H9 (cell line): ENCODE data around the gene CIT. TPM values are rescaled to one million over a fixed set of nuclear protein-coding genes. Genes with fewer than 3 reads are reported as not detected.

Experiments used
- DNase-seq: peaks from one replicate; pipeline ENCODE4 v3.0.0-alpha.2; 2017
- H2AFZ ChIP-seq: one replicate; pipeline ENCODE4 v1.6.1; 2013; ENCODE audit warnings: mild to moderate bottlenecking, low read length, control low read depth, moderate library complexity
- H2AK5ac ChIP-seq: 2 replicates; pipeline ENCODE4 v1.6.1; 2013; ENCODE audit warnings: low read length, control low read depth, mixed read lengths; ENCODE audit not compliant: insufficient read length
- H2BK120ac ChIP-seq: one replicate; pipeline ENCODE4 v1.6.1; 2013; ENCODE audit warnings: low read depth, mild to moderate bottlenecking, low read length, control low read depth, inconsistent platforms; ENCODE audit not compliant: poor library complexity, severe bottlenecking
- H2BK12ac ChIP-seq: 2 replicates; pipeline ENCODE4 v1.6.1; 2013; ENCODE audit warnings: low read length, control low read depth, mixed read lengths, low read depth; ENCODE audit not compliant: insufficient read length
- H2BK15ac ChIP-seq: 2 replicates; pipeline ENCODE4 v1.6.1; 2013; ENCODE audit warnings: low read depth, low read length, control low read depth
- H2BK20ac ChIP-seq: one replicate; pipeline ENCODE4 v1.6.1; 2013; ENCODE audit warnings: low read depth, mild to moderate bottlenecking, low read length, control low read depth, inconsistent platforms; ENCODE audit not compliant: poor library complexity, severe bottlenecking
- H2BK5ac ChIP-seq: 2 replicates; pipeline ENCODE4 v1.6.1; 2013; ENCODE audit warnings: low read length, control low read depth, mixed read lengths; ENCODE audit not compliant: insufficient read length
- H3K14ac ChIP-seq: 2 replicates; pipeline ENCODE4 v1.6.1; 2013; ENCODE audit warnings: low read length, control low read depth; ENCODE audit not compliant: insufficient read depth
- H3K18ac ChIP-seq: 2 replicates; pipeline ENCODE4 v1.6.1; 2013; ENCODE audit warnings: low read depth, mild to moderate bottlenecking, mixed read lengths, low read length, control low read depth; ENCODE audit not compliant: insufficient read length
- H3K23ac ChIP-seq: 2 replicates; pipeline ENCODE4 v1.6.1; 2013; ENCODE audit warnings: low read length, control low read depth, mixed read lengths, low read depth; ENCODE audit not compliant: insufficient read length
- H3K23me2 ChIP-seq: 2 replicates; pipeline ENCODE4 v1.6.1; 2013; ENCODE audit warnings: low read depth, mild to moderate bottlenecking, mixed read lengths, low read length, control low read depth; ENCODE audit not compliant: insufficient read length, poor library complexity, severe bottlenecking
- H3K27ac ChIP-seq: 2 replicates; pipeline ENCODE4 v1.5.1; 2013; ENCODE audit warnings: low read length, control low read depth, mixed read lengths, low read depth; ENCODE audit not compliant: insufficient read length
- H3K27me3 ChIP-seq: 2 replicates; pipeline ENCODE4 v1.6.1; 2013; ENCODE audit warnings: low read length, control low read depth, inconsistent platforms; ENCODE audit not compliant: insufficient read depth
- H3K4ac ChIP-seq: 2 replicates; pipeline ENCODE4 v1.6.1; 2013; ENCODE audit warnings: low read depth, mild to moderate bottlenecking, control low read depth, inconsistent platforms, low read length, moderate library complexity
- H3K4me1 ChIP-seq: 2 replicates; pipeline ENCODE4 v1.6.1; 2013; ENCODE audit warnings: low read length, control low read depth, inconsistent platforms; ENCODE audit not compliant: insufficient read depth
- H3K4me2 ChIP-seq: 2 replicates; pipeline ENCODE4 v1.6.1; 2013; ENCODE audit warnings: low read length, control low read depth, mixed read lengths; ENCODE audit not compliant: insufficient read length, insufficient read depth
- H3K56ac ChIP-seq: 2 replicates; pipeline ENCODE4 v1.6.1; 2013; ENCODE audit warnings: low read depth, mild to moderate bottlenecking, mixed read lengths, low read length, control low read depth; ENCODE audit not compliant: insufficient read length
- H3K79me1 ChIP-seq: 2 replicates; pipeline ENCODE4 v1.6.1; 2013; ENCODE audit warnings: low read depth, mild to moderate bottlenecking, moderate library complexity, low read length, control low read depth, inconsistent platforms; ENCODE audit not compliant: insufficient read depth, poor library complexity, severe bottlenecking
- H3K79me2 ChIP-seq: 2 replicates; pipeline ENCODE4 v1.6.1; 2013; ENCODE audit warnings: low read length, control low read depth, inconsistent platforms; ENCODE audit not compliant: insufficient read depth
- H3K9ac ChIP-seq: 2 replicates; pipeline ENCODE4 v1.6.1; 2013; ENCODE audit warnings: low read length, control low read depth, mixed read lengths; ENCODE audit not compliant: insufficient read length; ENCODE audit errors: extremely low read depth
- H3K9me3 ChIP-seq: one replicate; pipeline ENCODE4 v1.6.1; 2013; ENCODE audit warnings: low read depth, low read length, inconsistent platforms; ENCODE audit not compliant: control insufficient read depth
- H3T11ph ChIP-seq: one replicate; pipeline ENCODE4 v1.6.1; 2013; ENCODE audit warnings: mild to moderate bottlenecking, low read length, control low read depth, inconsistent platforms
- H4K20me1 ChIP-seq: one replicate; pipeline ENCODE4 v1.6.1; 2013; ENCODE audit not compliant: control insufficient read depth, insufficient read length, insufficient read depth
- H4K5ac ChIP-seq: 2 replicates; pipeline ENCODE4 v1.6.1; 2013; ENCODE audit warnings: low read depth, mild to moderate bottlenecking, mixed read lengths, low read length, control low read depth; ENCODE audit not compliant: insufficient read length
- H4K8ac ChIP-seq: replicated peaks from 2 replicates; pipeline ENCODE4 v1.6.1; 2013; ENCODE audit warnings: low read length, control low read depth, mixed read lengths, low read depth; ENCODE audit not compliant: insufficient read length
- H4K91ac ChIP-seq: 2 replicates; pipeline ENCODE4 v1.6.1; 2013; ENCODE audit warnings: low read depth, mild to moderate bottlenecking, moderate library complexity, mixed read lengths, low read length, control low read depth; ENCODE audit not compliant: insufficient read length
- H3K27ac Mint-ChIP-seq, 3 experiments: 2 replicates in 2 of 3; 3 replicates in 1 of 3; pipeline ENCODE4 v1.8.0; 2020 to 2021; ENCODE audit warnings: mixed read lengths in 3 of 3, mild to moderate bottlenecking in 1 of 3, moderate library complexity in 1 of 3
- H3K27me3 Mint-ChIP-seq: 2 replicates; pipeline ENCODE4 v1.8.0; 2021; ENCODE audit warnings: low read depth, mild to moderate bottlenecking, moderate library complexity, mixed read lengths
- H3K36me3 Mint-ChIP-seq, 3 experiments: 2 replicates in 2 of 3; 3 replicates in 1 of 3; pipeline ENCODE4 v1.8.0; 2020 to 2021; ENCODE audit warnings: low read depth in 3 of 3, mixed read lengths in 3 of 3; ENCODE audit not compliant: insufficient read depth in 1 of 3
- H3K4me1 Mint-ChIP-seq, 2 experiments: 2 replicates each; pipeline ENCODE4 v1.8.0; 2020; ENCODE audit warnings: mixed read lengths in 2 of 2
- H3K4me3 Mint-ChIP-seq, 2 experiments: 2 replicates in 1 of 2; 3 replicates in 1 of 2; pipeline ENCODE4 v1.8.0; 2020 to 2021; ENCODE audit warnings: mild to moderate bottlenecking in 2 of 2, mixed read lengths in 2 of 2, moderate library complexity in 1 of 2
- H3K9me3 Mint-ChIP-seq, 2 experiments: 2 replicates in 1 of 2; 3 replicates in 1 of 2; pipeline ENCODE4 v1.8.0; 2020; ENCODE audit warnings: mild to moderate bottlenecking in 2 of 2, mixed read lengths in 2 of 2, moderate library complexity in 1 of 2
- CTCF ChIP-seq: fragments of 200-600 bp; sonication (generic); conservative IDR thresholded peaks from 3 replicates; pipeline ENCODE4 v1.8.0; 2021; ENCODE audit warnings: antibody characterized with exemption, mild to moderate bottlenecking
- WGBS: extraction: QIAGEN DNeasy Blood & Tissue Kit; methylation state at CpG from one replicate; pipeline ENCODE4 v1.1.7; 2013; ENCODE audit warnings: missing lambda C conversion rate, low lambda C conversion rate, mixed read lengths; ENCODE audit not compliant: insufficient read length; ENCODE audit errors: extremely low coverage; 5-methylcytosine and 5-hydroxymethylcytosine counted together
- total RNA-seq: library from RNA; stranded (reverse); gene quantifications from 2 replicates; pipeline ENCODE4 v1.2.1, GENCODE V29; 2021

CIT gene
- total RNA-seq, 1 experiment from 2014 or later, result 55.3 TPM

- no peak overlapping the region for H3K4me2 ChIP-seq
- H3K23ac ChIP-seq, result no peak overlapping the region
- H3K18ac ChIP-seq, result no peak overlapping the region
- H4K91ac ChIP-seq, result no peak overlapping the region
- no peaks in the 10 kb centered on the region for H3K79me1 ChIP-seq
- no peaks in the 10 kb centered on the region for H3K9me3 ChIP-seq
- H3K4me1 Mint-ChIP-seq, result no peaks in the 10 kb centered on the region
- H2BK12ac ChIP-seq, result no peak overlapping the region
- no peak overlapping the region for H4K5ac ChIP-seq
- H3K4ac ChIP-seq, result no peak overlapping the region
- no peak overlapping the region for H3K27ac ChIP-seq
- H3K79me2 ChIP-seq, result no peaks in the 10 kb centered on the region
- H3K27me3 ChIP-seq, result no peaks in the 10 kb centered on the region
- WGBS, result no CpG with 5 or more reads among the region's 6 CpGs
- H4K20me1 ChIP-seq, result no peaks in the 10 kb centered on the region
- no peak overlapping the region for H4K8ac ChIP-seq
- no peak overlapping the region for H3K4me3 Mint-ChIP-seq
- no peak for TF ChIP-seq CTCF
- H2BK5ac ChIP-seq, result no peak overlapping the region
- H3T11ph ChIP-seq, result no peak overlapping the region
- H2BK20ac ChIP-seq, result no peak overlapping the region
- H2BK15ac ChIP-seq, result no peak overlapping the region
- no peaks in the 10 kb centered on the region; the same call in none of the 2 replicates for H3K27me3 Mint-ChIP-seq
- H3K9ac ChIP-seq, result no peak overlapping the region
- H3K56ac ChIP-seq, result no peak overlapping the region
- no peak overlapping the region for H2BK120ac ChIP-seq
- no peak overlapping the region for H2AK5ac ChIP-seq
- H3K4me1 ChIP-seq, result no peaks in the 10 kb centered on the region
- H3K27ac Mint-ChIP-seq, result no peak overlapping the region
- no peak overlapping the region for H2AFZ ChIP-seq
- no peaks in the 10 kb centered on the region for H3K36me3 Mint-ChIP-seq
- no peak for DNase-seq
- H3K14ac ChIP-seq, result no peak overlapping the region
- no peaks in the 10 kb centered on the region for H3K23me2 ChIP-seq
- peaks cover 0 to 2% of the 10 kb centered on the region in 2 experiments; a peak in 2 of 5 replicates for H3K9me3 Mint-ChIP-seq
These were observed 42.9 kb upstream of the CIT start for GRCh38 chr12:119920064-119920463.
